Skeletal muscle satellite cell (primary cell): ENCODE data around the gene TRRAP.

Source experiments
- H3K27me3 ChIP-seq: 2 replicates; pipeline ENCODE4 v1.7.0; 2013; ENCODE audit warnings: low read length; ENCODE audit not compliant: control insufficient read depth, insufficient read depth
- H3K36me3 ChIP-seq: 2 replicates; pipeline ENCODE4 v1.7.0; 2013; ENCODE audit warnings: mild to moderate bottlenecking, control low read depth, low read length; ENCODE audit not compliant: insufficient read depth
- H3K4me1 ChIP-seq: 2 replicates; pipeline ENCODE4 v1.7.0; 2013; ENCODE audit warnings: low read length; ENCODE audit not compliant: control insufficient read depth, insufficient read depth
- H3K4me2 ChIP-seq: 2 replicates; pipeline ENCODE4 v1.7.0; 2013; ENCODE audit warnings: mild to moderate bottlenecking, low read length
- H3K4me3 ChIP-seq: 2 replicates; pipeline ENCODE4 v1.7.0; 2013; ENCODE audit warnings: low read length
- H3K9ac ChIP-seq: 2 replicates; pipeline ENCODE4 v1.7.0; 2013; ENCODE audit warnings: mild to moderate bottlenecking, low read depth, low read length, moderate library complexity
- H3K9me3 ChIP-seq: replicated peaks from 2 replicates; pipeline ENCODE4 v1.7.0; 2013; ENCODE audit warnings: mild to moderate bottlenecking, control low read depth, low read length

The TRRAP gene

GRCh38 chr7:98994046-98994944 lies 116.0 kb downstream of the TRRAP start:
- Histone ChIP-seq H3K9me3 (no peaks in the 10 kb centered on the region), H3K36me3 (peaks cover 88% of the 10 kb centered on the region), H3K4me1 (no peaks in the 10 kb centered on the region), H3K9ac (no peak overlapping the region), H3K4me3 (no peak overlapping the region), H3K4me2 (no peak overlapping the region), H3K27me3 (no peaks in the 10 kb centered on the region)

GRCh38 chr7:98995111-98995510 lies 116.8 kb downstream of the TRRAP start:
- H3K27me3 ChIP-seq: no peaks in the 10 kb centered on the region
- H3K36me3 ChIP-seq: peaks cover 91% of the 10 kb centered on the region
- no peak overlapping the region for H3K9ac ChIP-seq
- H3K4me2 ChIP-seq: no peak overlapping the region
- no peaks in the 10 kb centered on the region for H3K4me1 ChIP-seq
- no peaks in the 10 kb centered on the region for H3K9me3 ChIP-seq
- no peak overlapping the region for H3K4me3 ChIP-seq

- Histone ChIP-seq H3K4me3 (no peak overlapping the region), H3K9me3 (no peaks in the 10 kb centered on the region), H3K27me3 (no peaks in the 10 kb centered on the region), H3K4me2 (no peak overlapping the region), H3K36me3 (peaks cover 92% of the 10 kb centered on the region), H3K4me1 (no peaks in the 10 kb centered on the region), H3K9ac (no peak overlapping the region)
These were observed 117.3 kb downstream of the TRRAP start for GRCh38 chr7:98995523-98996149.

GRCh38 chr7:98996150-98996552 lies 117.8 kb downstream of the TRRAP start:
- Histone ChIP-seq H3K4me2 (no peak overlapping the region), H3K27me3 (no peaks in the 10 kb centered on the region), H3K4me3 (no peak overlapping the region), H3K4me1 (no peaks in the 10 kb centered on the region), H3K36me3 (peaks cover 88% of the 10 kb centered on the region), H3K9ac (no peak overlapping the region), H3K9me3 (no peaks in the 10 kb centered on the region)

- Histone ChIP-seq H3K27me3 (no peaks in the 10 kb centered on the region), H3K9ac (no peak overlapping the region), H3K4me2 (no peak overlapping the region), H3K9me3 (no peaks in the 10 kb centered on the region), H3K4me3 (no peak overlapping the region), H3K36me3 (peaks cover 77% of the 10 kb centered on the region), H3K4me1 (no peaks in the 10 kb centered on the region)
These were observed 119.5 kb downstream of the TRRAP start for GRCh38 chr7:98997846-98998245.

- H3K36me3 ChIP-seq: peaks cover 65% of the 10 kb centered on the region
- H3K9me3 ChIP-seq: no peaks in the 10 kb centered on the region
- H3K27me3 ChIP-seq: no peaks in the 10 kb centered on the region
- no peaks in the 10 kb centered on the region for H3K4me1 ChIP-seq
- no peak overlapping the region for H3K9ac ChIP-seq
- no peak overlapping the region for H3K4me2 ChIP-seq
- H3K4me3 ChIP-seq: no peak overlapping the region
These were observed 120.7 kb downstream of the TRRAP start for GRCh38 chr7:98998821-98999725.

GRCh38 chr7:99000196-99000903 lies 122.0 kb downstream of the TRRAP start:
- no peaks in the 10 kb centered on the region for H3K9me3 ChIP-seq
- H3K4me3 ChIP-seq: no peak overlapping the region
- peaks cover 65% of the 10 kb centered on the region for H3K36me3 ChIP-seq
- no peaks in the 10 kb centered on the region for H3K4me1 ChIP-seq
- no peak overlapping the region for H3K4me2 ChIP-seq
- H3K9ac ChIP-seq: no peak overlapping the region
- H3K27me3 ChIP-seq: no peaks in the 10 kb centered on the region

- no peak overlapping the region for H3K4me2 ChIP-seq
- H3K36me3 ChIP-seq: peaks cover 66% of the 10 kb centered on the region
- no peaks in the 10 kb centered on the region for H3K4me1 ChIP-seq
- H3K9me3 ChIP-seq: no peaks in the 10 kb centered on the region
- no peaks in the 10 kb centered on the region for H3K27me3 ChIP-seq
- H3K9ac ChIP-seq: no peak overlapping the region
- no peak overlapping the region for H3K4me3 ChIP-seq
These were observed 122.7 kb downstream of the TRRAP start for GRCh38 chr7:99000904-99001465.

GRCh38 chr7:99001482-99002147 lies 123.3 kb downstream of the TRRAP start:
- Histone ChIP-seq H3K4me1 (no peaks in the 10 kb centered on the region), H3K4me3 (no peak overlapping the region), H3K9me3 (no peaks in the 10 kb centered on the region), H3K27me3 (no peaks in the 10 kb centered on the region), H3K9ac (no peak overlapping the region), H3K36me3 (peaks cover 66% of the 10 kb centered on the region), H3K4me2 (no peak overlapping the region)

GRCh38 chr7:99002148-99002826 lies 124.0 kb downstream of the TRRAP start:
- no peaks in the 10 kb centered on the region for H3K9me3 ChIP-seq
- H3K4me3 ChIP-seq: no peak overlapping the region
- no peak overlapping the region for H3K9ac ChIP-seq
- peaks cover 68% of the 10 kb centered on the region for H3K36me3 ChIP-seq
- H3K27me3 ChIP-seq: no peaks in the 10 kb centered on the region
- no peaks in the 10 kb centered on the region for H3K4me1 ChIP-seq
- H3K4me2 ChIP-seq: no peak overlapping the region
